Measurements from ENCODE around the gene MAPKAPK5. TPM values are rescaled to one million over a fixed set of nuclear protein-coding genes. Genes with fewer than 3 reads are reported as not detected.
A peak's percentile ranks its signal among the peaks of the same experiment; 100 is the strongest.

MAPKAPK5 gene
- total RNA-seq, 4 donors from 2014 or later = 20.0 to 53.7 (median 43.1) TPM

GRCh38 chr12:111926631-111927030, 84.6 kb downstream of the MAPKAPK5 start:
- Histone ChIP-seq H3K9me3 (no peaks in the 10 kb centered on the region), H3K4me1 (no peaks in the 10 kb centered on the region), H3K4me3 (no peak overlapping the region), H3K27ac (no peak overlapping the region), H3K36me3 (no peaks in the 10 kb centered on the region), H3K27me3 (no peaks in the 10 kb centered on the region)
- no peak for DNase-seq
- TF ChIP-seq POLR2A (IDR thresholded peaks at IDR 0.05) (no peak), CTCF (IDR thresholded peaks at IDR 0.05) (no peak)
- intact Hi-C loops (cut with DNase I; ENCODE audit: low total_unique reads) = no loop called here

DNA sequence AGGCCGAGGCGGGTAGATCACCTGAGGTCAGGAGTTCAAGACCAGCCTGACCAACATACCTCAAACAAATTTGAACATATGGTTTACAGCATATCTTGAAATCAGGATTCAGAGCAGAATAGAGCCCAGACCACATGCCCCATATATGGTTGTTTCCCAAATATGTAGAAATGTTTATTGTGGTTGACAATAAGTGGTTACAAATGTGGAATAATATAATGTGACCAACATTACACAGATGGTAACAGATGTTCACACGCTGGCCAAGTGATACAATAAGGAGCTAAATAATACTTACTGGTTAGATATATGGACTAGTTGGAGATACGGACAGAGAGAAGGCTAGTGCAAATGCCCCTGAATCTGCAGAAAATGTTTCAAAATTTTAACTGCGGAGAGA, 85.3 kb downstream of the MAPKAPK5 start:
- Histone ChIP-seq H3K9me3 (no peaks in the 10 kb centered on the region), H3K27me3 (no peaks in the 10 kb centered on the region), H3K4me3 (no peak overlapping the region), H3K27ac (no peak overlapping the region), H3K4me1 (no peaks in the 10 kb centered on the region), H3K36me3 (no peaks in the 10 kb centered on the region)
- TF ChIP-seq POLR2A (IDR thresholded peaks at IDR 0.05) (no peak), CTCF (IDR thresholded peaks at IDR 0.05) (no peak)
- intact Hi-C loops (cut with DNase I; ENCODE audit: low total_unique reads) = no loop called here
- DNase-seq = no peak

- Histone ChIP-seq H3K4me1 (no peaks in the 10 kb centered on the region), H3K27me3 (no peaks in the 10 kb centered on the region), H3K9me3 (no peaks in the 10 kb centered on the region), H3K36me3 (no peaks in the 10 kb centered on the region), H3K4me3 (no peak overlapping the region), H3K27ac (no peak overlapping the region)
- DNase-seq = no peak
- intact Hi-C loops (cut with DNase I; ENCODE audit: low total_unique reads) = no loop called here
- no peak for TF ChIP-seq CTCF (IDR thresholded peaks at IDR 0.05)
- no peak for TF ChIP-seq POLR2A (IDR thresholded peaks at IDR 0.05)
These were observed 90.2 kb downstream of the MAPKAPK5 start for GRCh38 chr12:111932241-111932640.

DNA sequence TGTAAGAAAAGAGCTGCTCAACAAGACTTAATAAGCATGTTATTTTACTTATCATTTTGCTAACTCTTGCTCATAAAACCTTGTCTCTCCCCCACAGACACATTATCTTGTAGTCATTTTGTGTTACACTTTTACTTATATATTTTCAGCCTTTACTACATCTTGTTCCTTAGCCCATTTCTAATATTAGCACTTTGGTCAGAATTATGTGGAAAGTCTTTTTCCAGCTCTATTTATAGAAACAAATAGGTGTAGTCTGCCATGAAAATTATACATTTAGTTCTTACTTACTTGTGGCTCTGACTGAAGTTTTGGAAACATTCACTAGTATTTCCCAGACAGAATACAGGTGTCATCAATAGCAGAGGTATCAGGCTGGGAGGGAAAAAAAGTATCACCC, 94.8 kb downstream of the MAPKAPK5 start:
- Histone ChIP-seq H3K27ac (peak overlapping the region in 1 of 2 donors; percentile 9), H3K9me3 (no peaks in the 10 kb centered on the region), H3K4me3 (no peak overlapping the region), H3K36me3 (no peaks in the 10 kb centered on the region), H3K4me1 (no peaks in the 10 kb centered on the region), H3K27me3 (no peaks in the 10 kb centered on the region)
- DNase-seq = no peak
- TF ChIP-seq POLR2A (IDR thresholded peaks at IDR 0.05) = no peak
- TF ChIP-seq CTCF (IDR thresholded peaks at IDR 0.05) = no peak
- intact Hi-C loops (cut with DNase I; ENCODE audit: low total_unique reads) = no loop called here

DNA sequence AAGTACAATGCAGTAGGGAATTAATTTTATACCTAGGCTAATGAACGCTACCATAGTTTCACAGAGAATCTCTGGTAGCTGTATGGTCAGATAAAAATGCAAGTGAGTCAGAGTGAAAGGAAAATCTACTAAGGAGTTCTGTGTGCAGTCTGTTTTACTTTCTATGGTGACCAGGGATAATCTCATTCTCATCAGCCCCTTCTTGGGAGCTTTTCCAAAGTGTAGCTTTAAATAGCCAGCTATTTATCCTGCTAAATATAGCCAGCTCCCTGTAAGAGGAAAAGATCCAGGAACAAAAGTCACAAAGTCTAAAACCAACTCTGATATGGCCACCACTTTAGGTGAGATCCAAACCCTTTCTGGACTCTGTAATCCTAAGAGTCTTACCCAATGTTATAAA, 95.4 kb downstream of the MAPKAPK5 start:
- peak overlapping the region in 1 of 2 donors; percentile 9 for H3K27ac ChIP-seq
- DNase-seq = no peak
- no peaks in the 10 kb centered on the region for H3K9me3 ChIP-seq
- H3K36me3 ChIP-seq = no peaks in the 10 kb centered on the region
- H3K4me3 ChIP-seq = no peak overlapping the region
- TF ChIP-seq CTCF (IDR thresholded peaks at IDR 0.05) (no peak), POLR2A (IDR thresholded peaks at IDR 0.05) (no peak)
- intact Hi-C loops (cut with DNase I; ENCODE audit: low total_unique reads) = no loop called here
- H3K4me1 ChIP-seq = no peaks in the 10 kb centered on the region
- no peaks in the 10 kb centered on the region for H3K27me3 ChIP-seq

All from uterus (tissue), 4 donors.